Activated CD8-positive, alpha-beta memory T cell treated with anti-CD3 and anti-CD28 coated beads, Interleukin-2, amount 50 U/mL, for 1 hour (primary cell): ENCODE measurements around the gene NEK6.

ENCODE experiments used
- DNase-seq: peaks from one replicate; pipeline ENCODE4 v3.0.0-alpha.2; 2020; ENCODE audit errors: extremely low read depth

The NEK6 gene

GRCh38 chr9:124373851-124374250 is 116.1 kb downstream of the NEK6 start:
- no peak for DNase-seq

DNA sequence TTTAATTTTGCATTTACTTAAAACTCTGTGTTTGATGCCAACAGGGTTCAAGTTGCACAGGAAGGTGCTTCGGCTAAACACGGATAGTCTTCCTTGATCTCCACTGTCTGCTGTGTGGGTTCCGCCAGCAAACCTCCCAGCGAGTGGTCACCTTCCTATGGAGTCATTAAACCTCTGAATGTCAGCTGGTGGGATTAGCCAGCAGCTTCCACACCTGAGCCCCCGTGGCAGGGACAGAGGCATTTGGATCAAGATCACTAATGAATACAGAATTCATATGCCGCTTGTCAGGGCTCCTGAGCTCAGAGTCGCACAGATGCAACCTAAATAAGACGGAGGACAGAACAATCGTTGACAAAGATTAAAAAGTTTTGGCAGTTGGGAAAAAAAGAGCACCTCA is 118.0 kb downstream of the NEK6 start:
- no peak for DNase-seq

GRCh38 chr9:124376329-124376728 is 118.6 kb downstream of the NEK6 start:
- no peak for DNase-seq

- DNase-seq = no peak
Observed at GRCh38 chr9:124377551-124378406, 120.0 kb downstream of the NEK6 start.

DNA sequence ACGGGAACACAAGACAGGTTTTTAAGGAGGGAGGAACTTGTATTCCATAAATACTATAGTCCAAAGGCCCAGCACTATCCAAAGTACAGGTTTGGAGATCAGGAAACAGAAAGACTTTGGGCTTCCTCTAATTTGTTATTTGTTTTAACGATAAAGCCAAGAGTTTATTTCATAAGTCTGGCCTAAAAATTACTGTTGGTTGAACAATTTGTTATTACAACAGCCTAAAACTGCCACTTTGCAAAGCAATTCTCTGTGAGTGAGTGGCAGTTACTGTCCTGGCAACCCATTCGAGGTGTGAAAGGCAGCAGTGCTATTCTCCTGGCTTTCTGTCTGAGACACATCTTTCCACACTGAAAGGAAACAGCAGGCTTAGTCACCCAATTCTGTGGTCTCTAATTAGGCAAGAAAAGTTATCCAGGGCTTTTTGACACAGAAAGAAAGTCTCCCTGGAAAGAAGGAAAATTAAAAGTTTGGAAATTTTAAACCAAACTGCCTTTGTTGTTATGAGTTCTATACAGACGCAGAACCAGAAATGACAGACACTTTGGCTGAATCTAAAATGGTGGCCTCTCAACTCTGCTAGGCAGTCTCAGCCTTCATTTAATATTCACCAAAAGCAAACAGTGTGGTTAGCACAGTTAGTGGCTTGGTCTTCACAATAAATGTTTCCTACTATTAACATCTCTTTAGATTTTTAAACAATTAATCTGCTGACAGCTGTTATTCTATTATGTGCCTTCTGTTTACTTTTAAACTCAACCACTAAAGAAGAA is 123.6 kb downstream of the NEK6 start:
- DNase-seq = no peak

DNA sequence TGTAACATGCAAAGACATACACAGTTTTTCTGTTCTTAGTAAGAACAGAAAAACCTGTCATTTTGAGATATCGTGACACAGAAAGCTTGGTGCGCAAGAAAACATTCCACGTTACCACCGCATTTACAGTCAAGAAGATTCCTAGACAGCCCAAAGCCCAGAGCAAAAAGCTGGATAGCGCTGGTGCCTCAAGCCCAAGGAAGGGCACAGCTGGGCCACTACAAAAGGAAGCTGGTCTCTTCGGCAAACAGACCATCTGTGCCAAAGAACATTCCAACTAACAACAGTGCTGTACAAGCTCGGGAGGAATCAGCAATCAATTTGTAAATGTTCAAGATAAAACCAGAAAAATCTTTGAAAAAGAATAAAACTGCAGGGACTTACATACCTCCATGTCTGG is 126.5 kb downstream of the NEK6 start:
- no peak for DNase-seq

- DNase-seq = no peak
Observed at GRCh38 chr9:124384846-124385245, 127.1 kb downstream of the NEK6 start.

GRCh38 chr9:124385623-124386022 is 127.9 kb downstream of the NEK6 start:
- no peak for DNase-seq

DNA sequence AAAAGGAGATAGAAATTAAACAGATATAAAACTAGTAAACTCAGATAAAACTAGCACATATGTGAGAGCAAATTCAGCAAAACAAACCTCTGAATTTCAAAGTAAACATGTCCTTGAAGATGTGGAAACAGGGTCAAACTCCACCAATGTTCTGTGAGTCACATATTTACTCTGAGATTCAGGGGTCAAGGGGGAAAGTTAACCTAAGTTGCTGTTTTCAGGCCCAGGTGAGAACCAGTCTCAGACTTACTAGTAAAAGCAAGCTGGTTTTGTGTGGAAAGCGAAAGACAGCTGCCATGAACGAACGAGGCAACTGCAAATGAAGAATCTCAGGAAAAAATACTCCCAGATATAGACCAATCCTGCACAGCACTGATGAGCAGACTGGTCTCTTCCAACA is 128.5 kb downstream of the NEK6 start:
- DNase-seq = no peak

DNA sequence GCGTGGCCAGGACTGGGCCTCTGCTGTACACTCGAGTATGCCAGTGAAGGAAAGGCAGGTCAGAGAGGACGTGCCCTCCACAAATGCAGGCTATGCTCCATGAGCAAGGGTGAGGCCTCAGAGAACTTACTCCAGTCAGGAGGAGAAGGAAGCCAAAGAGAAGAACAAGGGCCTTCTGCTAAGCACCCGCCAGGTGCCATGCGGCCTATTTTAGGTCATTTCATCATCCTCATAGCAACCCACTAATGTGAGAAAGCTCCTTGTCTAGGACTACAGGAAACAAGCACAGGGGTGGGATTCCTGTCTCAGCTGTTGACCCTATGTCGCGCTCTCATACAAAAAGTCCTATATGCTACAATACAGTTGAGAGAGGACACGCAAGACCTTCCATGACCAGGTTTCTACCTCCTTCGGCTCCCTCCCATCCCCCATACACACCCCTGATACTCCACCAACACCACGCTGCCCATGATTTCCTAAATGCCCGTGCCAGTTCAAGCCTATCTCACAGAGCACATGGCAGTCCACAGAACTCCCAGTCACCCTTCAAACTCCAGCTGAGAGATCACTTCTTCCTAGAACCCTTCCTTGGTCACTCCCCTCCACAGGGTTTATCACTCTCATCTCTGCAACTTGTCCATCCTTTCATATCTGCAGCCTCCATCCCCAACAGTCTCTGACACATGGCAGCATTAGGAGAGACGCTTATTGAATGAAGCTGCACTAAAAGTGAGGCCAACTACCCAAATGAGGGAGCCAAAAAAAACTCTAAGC is 130.7 kb downstream of the NEK6 start:
- no peak for DNase-seq

DNA sequence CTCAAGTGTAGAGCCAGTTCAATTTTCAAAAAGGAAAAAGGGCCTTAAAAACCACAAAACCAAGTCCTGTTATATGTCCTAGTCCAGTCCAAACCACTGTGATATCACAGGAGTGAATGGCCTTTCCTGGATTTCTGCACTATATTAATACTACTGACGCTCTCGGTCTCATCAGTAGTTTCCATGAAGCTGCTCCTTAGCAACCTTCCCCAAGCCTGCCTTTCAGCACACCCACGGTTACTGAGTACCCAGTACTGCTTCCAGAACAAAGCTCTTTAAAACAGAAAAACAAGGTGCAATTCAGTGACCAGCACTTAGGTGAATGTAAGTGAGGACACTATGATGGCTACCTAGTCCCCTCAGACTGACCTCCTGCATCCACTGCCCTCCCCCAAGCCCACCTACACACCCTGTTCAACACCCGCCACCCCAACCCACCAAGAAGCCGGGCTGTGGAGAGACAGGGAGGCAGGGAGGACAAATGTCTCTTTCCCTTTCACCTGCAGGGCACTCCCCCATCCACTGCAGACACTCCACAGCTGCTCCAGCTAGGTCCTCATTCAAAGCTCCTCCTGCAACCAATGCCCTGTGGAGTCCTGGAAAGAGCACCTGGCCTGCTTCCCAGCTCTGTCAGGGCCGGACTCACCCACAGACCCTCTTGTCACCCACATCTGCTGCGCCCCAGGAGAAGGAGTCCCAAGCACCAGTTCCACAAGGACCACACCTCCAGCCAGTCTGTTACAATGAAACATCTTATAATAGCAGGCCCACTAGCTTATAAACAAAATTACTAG is 131.6 kb downstream of the NEK6 start:
- DNase-seq = no peak

DNA sequence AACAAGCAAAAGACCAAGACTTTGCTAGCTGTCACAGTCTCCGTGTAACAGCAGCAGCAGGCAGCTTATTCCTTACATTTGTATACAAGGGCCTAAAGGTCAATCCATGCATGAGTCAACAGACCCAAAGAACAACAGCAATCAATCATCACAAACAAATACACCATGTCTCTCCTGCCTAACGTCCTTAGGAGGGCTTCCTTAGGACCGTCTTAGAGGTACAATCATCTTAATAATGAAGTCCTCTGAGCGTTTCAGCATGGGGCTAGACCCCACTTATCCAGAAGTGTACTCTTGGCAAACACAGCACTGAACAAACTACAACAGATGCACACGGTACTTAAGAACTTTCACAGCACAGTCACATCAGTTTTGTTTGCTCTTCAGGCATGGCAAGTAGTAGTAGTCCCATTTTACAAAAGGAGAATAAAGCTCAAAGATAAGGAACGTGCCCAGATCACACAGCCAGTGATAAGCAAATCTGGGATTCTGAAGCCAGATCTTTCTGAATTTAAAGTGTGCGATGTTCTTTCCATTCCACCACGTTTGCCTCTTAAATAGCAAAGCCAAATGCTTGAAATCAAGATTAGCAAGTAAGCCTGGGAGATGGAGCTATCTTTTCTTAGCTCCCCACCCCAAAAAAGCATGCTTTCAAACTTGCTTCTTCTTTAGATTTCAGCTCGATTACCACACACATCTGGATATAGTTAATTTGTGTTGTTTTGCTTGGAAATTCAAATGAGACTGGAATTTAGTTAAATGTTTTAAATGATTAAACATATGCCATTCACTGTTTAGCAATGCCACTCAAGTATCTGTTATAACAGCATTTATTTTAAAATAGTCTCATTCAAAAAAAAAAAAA is 133.3 kb downstream of the NEK6 start:
- DNase-seq = no peak

DNA sequence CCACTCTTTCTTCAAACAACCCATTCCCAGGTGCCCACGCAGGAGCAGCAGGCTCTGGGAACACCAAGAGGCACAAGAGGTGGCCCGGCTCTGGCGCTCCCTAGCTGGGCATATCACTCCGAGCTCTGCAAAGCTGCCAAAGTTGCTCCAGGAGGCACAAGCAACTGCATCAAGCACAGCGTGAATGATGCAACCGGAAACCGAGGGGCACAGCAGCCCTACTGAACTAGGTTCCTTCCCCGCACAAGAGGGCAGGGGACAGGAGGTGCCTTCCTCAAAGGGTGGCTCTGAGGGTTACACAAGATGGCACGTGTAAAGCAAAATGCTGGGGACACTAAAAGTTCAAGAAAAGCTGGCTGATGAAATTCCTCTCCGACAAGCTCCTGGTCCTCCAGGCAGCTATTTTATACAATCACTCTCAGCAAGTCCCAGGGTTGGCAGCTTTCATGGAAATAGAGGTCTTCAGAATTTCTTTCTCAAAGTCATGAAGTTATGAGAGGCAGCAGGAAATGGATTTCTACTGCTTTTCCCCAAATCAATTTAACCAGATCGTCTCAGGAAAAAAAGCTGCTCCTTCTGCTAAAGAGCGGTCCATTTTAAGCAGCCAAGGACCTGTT is 134.6 kb downstream of the NEK6 start:
- DNase-seq = no peak

- DNase-seq = no peak
Observed at GRCh38 chr9:124392871-124393460, 135.2 kb downstream of the NEK6 start.

DNA sequence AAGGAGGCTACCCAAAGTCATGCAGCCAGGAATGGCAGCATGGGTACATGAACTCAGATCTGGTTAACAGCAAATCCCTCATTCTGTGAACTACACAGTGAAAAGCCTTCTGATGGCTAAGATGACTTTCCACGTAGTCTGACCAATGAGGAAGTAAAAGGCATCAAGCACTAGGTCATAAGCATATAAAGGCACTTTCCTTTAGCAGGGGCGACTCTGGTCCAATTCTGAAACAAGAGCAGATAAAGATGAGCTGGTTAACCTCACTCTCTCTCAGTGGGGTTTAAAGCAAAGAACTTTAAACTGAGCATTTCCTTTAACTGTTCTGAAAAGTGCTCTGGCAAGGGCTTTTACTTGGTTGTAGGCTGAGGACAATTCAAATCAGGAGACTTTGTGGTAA is 136.4 kb downstream of the NEK6 start:
- DNase-seq = no peak

GRCh38 chr9:124394596-124394995 is 136.8 kb downstream of the NEK6 start:
- no peak for DNase-seq

- DNase-seq = no peak
Observed at GRCh38 chr9:124395826-124396225, 138.1 kb downstream of the NEK6 start.

DNA sequence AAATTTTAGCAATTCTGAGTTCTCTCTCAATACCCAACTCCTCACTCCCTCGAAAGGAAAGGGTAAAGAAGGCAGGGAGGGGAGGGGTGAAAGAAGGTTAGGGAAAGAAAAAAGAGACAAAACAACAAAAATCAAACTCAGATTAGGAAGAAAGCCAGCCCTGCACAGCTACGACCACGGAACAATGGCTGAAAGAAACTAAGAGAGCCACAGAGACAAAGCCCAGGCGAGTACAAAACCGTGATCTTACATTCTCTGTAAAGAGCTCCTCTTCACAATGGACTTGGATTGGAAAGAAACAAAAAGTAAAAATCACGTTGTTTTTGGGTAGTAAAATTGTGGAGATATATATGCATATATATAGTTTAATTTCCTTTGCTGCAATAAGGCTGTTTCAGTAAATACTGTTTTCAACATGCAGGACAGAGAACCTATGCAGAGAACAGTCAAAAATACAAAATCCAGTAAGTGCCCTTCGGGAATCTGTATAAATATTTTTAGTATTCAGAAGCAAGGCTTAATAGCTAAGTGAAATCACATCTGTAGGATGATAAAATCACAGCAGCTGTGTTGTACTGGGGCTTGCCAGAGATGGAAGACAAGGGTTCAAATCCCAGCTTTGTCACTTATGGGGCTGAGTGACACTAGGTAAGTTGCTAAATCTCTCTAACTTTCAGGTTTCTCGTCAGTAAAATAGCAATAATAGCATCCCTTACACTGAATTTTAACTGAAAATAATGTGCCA is 140.6 kb downstream of the NEK6 start:
- DNase-seq = no peak
